K562 (cell line): ENCODE results near the gene NRTN. TPM values are rescaled to one million over a fixed set of nuclear protein-coding genes. Genes with fewer than 3 reads are reported as not detected.
A peak's percentile ranks its signal among the peaks of the same experiment; 100 is the strongest.
"Not testable (repeated sequence)": the region's sequence is repeated elsewhere in the genome, so short reads cannot be mapped to it uniquely, and the experiment has no call there.

ENCODE experiments used
- ATAC-seq: fragments of 200-7000 bp; cut with Tn5 transposase; 3 replicates; pipeline ENCODE4 v1.9.1; 2020; ENCODE audit warnings: moderate library complexity
- BruUV-seq: library from RNA; stranded (reverse); fragments of 400-500 nt; replicated peaks from 2 replicates; lab custom pipeline; 2021; lab: Mats Ljungman, UMichigan
- CTCF ChIA-PET: fragments of 300-600 bp; formaldehyde crosslinking; extraction: SDS; loops from one replicate; lab custom pipeline; 2021; ENCODE audit warnings: low intra/inter-chr PET ratio; lab: Yijun Ruan, JAX
- POLR2A ChIA-PET: fragments of 300-600, 350-650 bp; sonication (Branson Sonifier 250); formaldehyde crosslinking; extraction: SDS; loops from one replicate; lab custom pipeline; 2021; ENCODE audit warnings: antibody characterized with exemption, inconsistent platforms; lab: Yijun Ruan, JAX
- DNase-seq, 4 experiments: peaks; one replicate each; pipeline versions ENCODE4 v3.0.0 to v3.0.0-alpha.2; 2011 to 2018; ENCODE audit warnings: low spot score in 3 of 4, mixed read lengths in 3 of 4; ENCODE audit errors: extremely low read depth in 1 of 4
- FAIRE-seq: peaks from 2 replicates; lab custom pipeline; 2011; peaks lifted over from hg19 to GRCh38; lab: Jason Lieb, UNC
- H2AFZ ChIP-seq: 2 replicates; pipeline ENCODE4 v1.6.0; 2011; ENCODE audit warnings: low read depth, low read length, control low read depth, inconsistent platforms
- H3K27ac ChIP-seq: fragments of 200-600 bp; 3 replicates; pipeline ENCODE4 v1.8.0; 2011; ENCODE audit warnings: low read depth, mild to moderate bottlenecking, control low read depth, inconsistent platforms, low read length, moderate library complexity, mixed read lengths; ENCODE audit errors: extremely low read depth
- H3K27me3 ChIP-seq, 2 experiments: fragments of 300-600 bp in 1 of 2; 2 replicates in 1 of 2; 3 replicates in 1 of 2; pipeline versions ENCODE4 v1.6.0 to v1.8.0; 2011; ENCODE audit warnings: inconsistent platforms in 2 of 2, low read length in 2 of 2, mild to moderate bottlenecking in 1 of 2, mixed read lengths in 1 of 2, moderate library complexity in 1 of 2; ENCODE audit not compliant: control insufficient read depth in 2 of 2, insufficient read depth in 2 of 2
- H3K36me3 ChIP-seq: fragments of 300-600 bp; 3 replicates; pipeline ENCODE4 v1.8.0; 2011; ENCODE audit warnings: mild to moderate bottlenecking, low read length, inconsistent platforms; ENCODE audit not compliant: control insufficient read depth, insufficient read depth
- H3K4me1 ChIP-seq, 2 experiments: fragments of 200-600 bp in 1 of 2; replicated peaks in 1 of 2; 2 replicates in 1 of 2; 3 replicates in 1 of 2; pipeline versions ENCODE4 v1.5.1 to v1.8.0; 2011; ENCODE audit warnings: inconsistent platforms in 2 of 2, low read length in 2 of 2, mild to moderate bottlenecking in 1 of 2, mixed read lengths in 1 of 2, moderate library complexity in 1 of 2; ENCODE audit not compliant: control insufficient read depth in 2 of 2, insufficient read depth in 2 of 2
- H3K4me2 ChIP-seq: 2 replicates; pipeline ENCODE4 v1.6.1; 2011; ENCODE audit warnings: low read length, control low read depth, inconsistent platforms, mixed read lengths; ENCODE audit not compliant: insufficient read depth
- H3K4me3 ChIP-seq: fragments of 200-600 bp; sonication (generic), shearing (Covaris generic); 2 replicates; pipeline ENCODE4 v1.5.1; 2016; ENCODE audit warnings: control low read depth, inconsistent platforms
- H3K79me2 ChIP-seq: fragments of 200-600 bp; 3 replicates; pipeline ENCODE4 v1.8.0; 2011; ENCODE audit warnings: low read length, inconsistent platforms; ENCODE audit not compliant: control insufficient read depth, insufficient read depth
- H3K9ac ChIP-seq, 2 experiments: 2 replicates each; pipeline versions ENCODE4 v1.6.0 to v1.6.1; 2011; ENCODE audit warnings: low read depth in 2 of 2, low read length in 2 of 2, control low read depth in 1 of 2, inconsistent platforms in 1 of 2, mild to moderate bottlenecking in 1 of 2, mixed read lengths in 1 of 2; ENCODE audit not compliant: insufficient read depth in 1 of 2
- H3K9me1 ChIP-seq: one replicate; pipeline ENCODE4 v1.6.0; 2011; ENCODE audit warnings: inconsistent platforms, mild to moderate bottlenecking, low read length, moderate library complexity; ENCODE audit not compliant: control insufficient read depth, insufficient read depth
- H3K9me3 ChIP-seq: replicated peaks from 2 replicates; pipeline ENCODE4 v1.5.1; 2011; ENCODE audit warnings: low read depth, low read length, inconsistent platforms; ENCODE audit not compliant: control insufficient read depth, insufficient read depth
- H4K20me1 ChIP-seq: replicated peaks from 2 replicates; pipeline ENCODE4 v1.6.1; 2011; ENCODE audit warnings: low read length, inconsistent platforms, mixed read lengths; ENCODE audit not compliant: control insufficient read depth, insufficient read depth
- FOSL1 ChIP-seq: fragments of 200-800 bp; sonication (Bioruptor generic); conservative IDR thresholded peaks from 2 replicates; pipeline ENCODE4 v1.6.1; 2016; ENCODE audit warnings: missing genetic modification characterization, missing compliant biosample characterization
- SMAD4 ChIP-seq: fragments of 250-450 bp; sonication (Bioruptor Pico); conservative IDR thresholded peaks from 2 replicates; pipeline ENCODE4 v1.8.0; 2021; ENCODE audit warnings: inconsistent platforms, mild to moderate bottlenecking, moderate library complexity
- ZFP36 ChIP-seq: fragments of 150-350 bp; IDR thresholded peaks from 2 replicates; pipeline ENCODE4 v1.6.1; 2018; ENCODE audit warnings: low read length, low read depth; ENCODE audit not compliant: partially characterized antibody
- ZNF121 ChIP-seq: sonication (generic); formaldehyde crosslinking; conservative IDR thresholded peaks from 2 replicates; pipeline ENCODE4 v1.8.0; 2022; ENCODE audit warnings: missing genetic modification reagents
- WGBS: fragments of 100-300 bp; shearing (Covaris generic); methylation state at CpG from one replicate; pipeline ENCODE4 v1.1.6; 2016; ENCODE audit warnings: low coverage, mixed read lengths; ENCODE audit not compliant: insufficient coverage; ENCODE audit errors: missing lambda C conversion rate; 5-methylcytosine and 5-hydroxymethylcytosine counted together
- in situ Hi-C: fragments of 300-500 bp; cut with MboI; formaldehyde crosslinking; loops from 4 replicates; pipeline ENCODE4 v1.15.0; 2018; ENCODE audit warnings: inconsistent platforms, mixed read lengths
- intact Hi-C: fragments of 100-400 bp; cut with micrococcal nuclease; formaldehyde crosslinking; loops from 2 replicates; pipeline ENCODE4 v1.14.2; 2022
- polyA plus RNA-seq, 8 experiments: library from polyadenylated mRNA; depleted of rRNA in 4 of 8; stranded (reverse) in 5 of 8; unstranded in 3 of 8; fragments of >200 nt; fragmentation: Nextera tagmentation in 2 of 8; fragmentation: Illumina TruSeq in 1 of 8; extraction: Ambion mirVana in 2 of 8; extraction: Trizol in 1 of 8; gene quantifications; 2 replicates each; pipeline versions ENCODE4 v1.2.1 to v1.2.3, GENCODE V29; 2011 to 2014; ENCODE audit warnings: inconsistent platforms in 1 of 8, missing spikeins in 1 of 8
- total RNA-seq, 7 experiments: library from RNA; depleted of rRNA in 6 of 7; stranded (reverse); fragments of >200 nt in 6 of 7; fragmentation: Illumina TruSeq in 2 of 7; extraction: Trizol in 2 of 7; gene quantifications; 2 replicates each; pipeline versions ENCODE4 v1.2.1 to v1.2.3, GENCODE V29; 2011 to 2021; ENCODE audit warnings: low replicate concordance in 1 of 7
- TF ChIP-seq, protein P1 (sequence below), 2 experiments: fragments of 450-650 bp in 1 of 2; sonication (generic) in 1 of 2; formaldehyde crosslinking in 1 of 2; IDR thresholded peaks in 1 of 2; conservative IDR thresholded peaks in 1 of 2; 2 replicates each; pipeline versions ENCODE4 v1.6.1 to v1.8.1; 2016 to 2023; ENCODE audit warnings: mild to moderate bottlenecking in 2 of 2, moderate library complexity in 2 of 2, inconsistent platforms in 1 of 2, missing genetic modification reagents in 1 of 2

Gene NRTN
- total and polyA plus RNA-seq, 9 of the 15 experiments (the other 6 are each of a cell fraction or from before 2014, with no cell fraction given), result 0.62 to 8.1 (median 1.6) TPM; not detected in 2

DNA sequence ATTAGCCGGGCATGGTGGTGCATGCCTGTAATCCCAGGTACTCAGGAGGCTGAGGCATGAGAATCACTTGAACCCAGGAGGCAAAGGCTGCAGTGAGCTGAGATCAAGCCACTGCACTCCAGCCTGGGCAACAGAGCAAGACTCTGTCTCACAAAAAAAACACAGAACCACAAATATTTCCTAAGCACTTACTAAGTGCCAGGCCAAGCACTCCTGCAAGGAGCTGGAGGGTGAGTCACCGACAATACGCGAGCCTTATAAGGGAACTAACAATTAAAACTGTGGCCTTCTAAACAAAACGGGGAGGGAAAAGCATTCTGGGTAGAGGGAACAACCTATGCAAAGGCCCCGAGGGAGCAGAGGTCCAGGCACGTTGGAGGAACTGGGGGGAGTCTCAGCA, 69.6 kb downstream of the NRTN start:
- DNase-seq, intact Hi-C loops, H3K9ac ChIP-seq, H3K79me2 ChIP-seq, in situ Hi-C loops, H2AFZ ChIP-seq, H3K4me1 ChIP-seq: not testable (repeated sequence)
- peaks cover 7 to 26% of the 10 kb centered on the region in 2 experiments; a peak in 3 of 5 replicates for H3K27me3 ChIP-seq
- POLR2A ChIA-PET, result interaction anchor here (0.5 kb wide), 1 partner anchor 16 kb away, joined by 3 read pairs; no protein-coding TSS in a partner anchor
- TF ChIP-seq ZNF121 (CRISPR knock-in tag) (peak; percentile 77), FOSL1 (tag) (peak; percentile 47)
- TF ChIP-seq, protein P1, sequence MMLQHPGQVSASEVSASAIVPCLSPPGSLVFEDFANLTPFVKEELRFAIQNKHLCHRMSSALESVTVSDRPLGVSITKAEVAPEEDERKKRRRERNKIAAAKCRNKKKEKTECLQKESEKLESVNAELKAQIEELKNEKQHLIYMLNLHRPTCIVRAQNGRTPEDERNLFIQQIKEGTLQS (IDR thresholded peaks at IDR 0.05), result peak; percentile 41; the same call in 1 of the 2 replicates
- TF ChIP-seq, protein P1 (CRISPR knock-in tag; conservative IDR thresholded peaks at IDR 0.05), result not testable (repeated sequence)
- TF ChIP-seq, all 486 proteins: peak for 3; not testable (repeated sequence) for 483
- ATAC-seq, H3K4me3 ChIP-seq, H3K9me3 ChIP-seq, FAIRE-seq, BruUV-seq, H3K9me1 ChIP-seq, H3K27ac ChIP-seq, H3K36me3 ChIP-seq, CTCF ChIA-PET, H4K20me1 ChIP-seq, H3K4me2 ChIP-seq: not testable (repeated sequence)
- 48% methylated on average over 6 of the region's 7 CpGs for WGBS

GRCh38 chr19:5877427-5877826, 72.6 kb downstream of the NRTN start:
- POLR2A ChIA-PET, result no interaction called here
- H3K9me1 ChIP-seq, result no peaks in the 10 kb centered on the region
- no peak overlapping the region for H2AFZ ChIP-seq
- intact Hi-C loops, result no loop called here
- H3K36me3 ChIP-seq, result no peaks in the 10 kb centered on the region
- peaks cover 0 to 11% of the 10 kb centered on the region in 2 experiments; a peak in 2 of 5 replicates for H3K4me1 ChIP-seq
- H3K4me3 ChIP-seq, result no peak overlapping the region
- no peak for ATAC-seq
- TF ChIP-seq ZFP36 (peak; percentile 51), SMAD4 (CRISPR knock-in tag) (no peak)
- TF ChIP-seq, all 486 proteins: peak for 1
- CTCF ChIA-PET, result no interaction called here
- H3K27me3 ChIP-seq, result peaks cover 12 to 39% of the 10 kb centered on the region in 2 experiments; a peak in 3 of 5 replicates
- DNase-seq (no peak), FAIRE-seq (no peak)
- H3K4me2 ChIP-seq, result no peak overlapping the region
- in situ Hi-C loops, result no loop called here
- no peaks in the 10 kb centered on the region for H3K79me2 ChIP-seq
- no peaks in the 10 kb centered on the region for H3K9me3 ChIP-seq
- no TSS peak for BruUV-seq
- 9% methylated on average over 8 of the region's 8 CpGs for WGBS
- no peak overlapping the region for H3K27ac ChIP-seq
- H3K9ac ChIP-seq, result no peak overlapping the region
- H4K20me1 ChIP-seq, result no peaks in the 10 kb centered on the region
